IPS-NIHi11 (cell line): Measurements from ENCODE around the gene BPIFB2.
"Not testable (repeated sequence)": the region's sequence is repeated elsewhere in the genome, so short reads cannot be mapped to it uniquely, and the experiment has no call there.

Source experiments
- DNase-seq: peaks from one replicate; pipeline ENCODE4 v3.0.0; 2012; ENCODE audit warnings: mixed read lengths, low spot score

The BPIFB2 gene

GRCh38 chr20:33007376-33008335 lies at the start of gene BPIFB2:
Gene BPIFB2, plus strand, starts transcription at chr20:33007704. Its CDS starts 871 bp downstream, at chr20:33008575.
- DNase-seq = no peak

- DNase-seq = no peak
Observed at GRCh38 chr20:32958574-32958973, 48.9 kb upstream of the BPIFB2 start.

- DNase-seq = no peak
Observed at GRCh38 chr20:32959351-32960221, 47.9 kb upstream of the BPIFB2 start.

- no peak for DNase-seq
Observed at GRCh38 chr20:32960222-32960518, 47.3 kb upstream of the BPIFB2 start.

- no peak for DNase-seq
Observed at GRCh38 chr20:32960849-32961731, 46.4 kb upstream of the BPIFB2 start.

GRCh38 chr20:32962053-32962452 lies 45.5 kb upstream of the BPIFB2 start:
- DNase-seq = no peak

GRCh38 chr20:32962646-32963045 lies 44.9 kb upstream of the BPIFB2 start:
- DNase-seq = not testable (repeated sequence)

- no peak for DNase-seq
Observed at GRCh38 chr20:32963176-32963575, 44.3 kb upstream of the BPIFB2 start.

GRCh38 chr20:32964575-32964974 lies 42.9 kb upstream of the BPIFB2 start:
- DNase-seq = no peak

GRCh38 chr20:32965115-32965514 lies 42.4 kb upstream of the BPIFB2 start:
- DNase-seq = no peak

GRCh38 chr20:32965581-32966373 lies 41.7 kb upstream of the BPIFB2 start:
- DNase-seq = no peak

- DNase-seq = no peak
Observed at GRCh38 chr20:32966382-32966781, 41.1 kb upstream of the BPIFB2 start.

GRCh38 chr20:32966881-32967781 lies 40.4 kb upstream of the BPIFB2 start:
- no peak for DNase-seq

GRCh38 chr20:32967961-32968457 lies 39.5 kb upstream of the BPIFB2 start:
- DNase-seq = no peak

- DNase-seq = no peak
Observed at GRCh38 chr20:32968478-32969241, 38.8 kb upstream of the BPIFB2 start.

GRCh38 chr20:32969356-32970114 lies 38.0 kb upstream of the BPIFB2 start:
- DNase-seq = no peak

GRCh38 chr20:32970115-32970972 lies 37.2 kb upstream of the BPIFB2 start:
- DNase-seq = no peak
